HG02852 (cell line): Measurements from ENCODE around the gene C22orf31.
"Not testable (repeated sequence)": the region's sequence is repeated elsewhere in the genome, so short reads cannot be mapped to it uniquely, and the experiment has no call there.

Source experiments
- ATAC-seq: cut with Tn5 transposase; IDR thresholded peaks from one replicate; pipeline ENCODE4 v1.9.1; 2021; ENCODE audit warnings: mild to moderate bottlenecking, moderate library complexity; ENCODE audit not compliant: unreplicated experiment

The C22orf31 gene

GRCh38 chr22:29055192-29055830, 6.3 kb downstream of the C22orf31 start:
- no peak for ATAC-seq

GRCh38 chr22:29054251-29054767, 7.3 kb downstream of the C22orf31 start:
- ATAC-seq, result no peak

- ATAC-seq, result no peak
Observed at GRCh38 chr22:29053048-29053702, 8.5 kb downstream of the C22orf31 start.

GRCh38 chr22:29050457-29050856, 11.2 kb downstream of the C22orf31 start:
- ATAC-seq, result no peak

GRCh38 chr22:29049655-29050263, 11.9 kb downstream of the C22orf31 start:
- no peak for ATAC-seq

- no peak for ATAC-seq
Observed at GRCh38 chr22:29048822-29049654, 12.6 kb downstream of the C22orf31 start.

- ATAC-seq, result no peak
Observed at GRCh38 chr22:29044657-29045176, 16.9 kb downstream of the C22orf31 start.

- no peak for ATAC-seq
Observed at GRCh38 chr22:29043906-29044575, 17.6 kb downstream of the C22orf31 start.

GRCh38 chr22:29041408-29041807, 20.2 kb downstream of the C22orf31 start:
- ATAC-seq, result no peak

- no peak for ATAC-seq
Observed at GRCh38 chr22:29040385-29041275, 21.0 kb downstream of the C22orf31 start.

GRCh38 chr22:29039684-29040083, 21.9 kb downstream of the C22orf31 start:
- not testable (repeated sequence) for ATAC-seq

GRCh38 chr22:29039148-29039547, 22.5 kb downstream of the C22orf31 start:
- no peak for ATAC-seq

- ATAC-seq, result no peak
Observed at GRCh38 chr22:29037340-29037932, 24.2 kb downstream of the C22orf31 start.

- ATAC-seq, result no peak
Observed at GRCh38 chr22:29032584-29032983, 29.0 kb downstream of the C22orf31 start.

- no peak for ATAC-seq
Observed at GRCh38 chr22:29032014-29032475, 29.6 kb downstream of the C22orf31 start.

- ATAC-seq, result no peak
Observed at GRCh38 chr22:29031227-29032011, 30.2 kb downstream of the C22orf31 start.

GRCh38 chr22:29030618-29031226, 30.9 kb downstream of the C22orf31 start:
- ATAC-seq, result no peak
